NCI-H187 (cell line): ENCODE results near the gene OPALIN.

Source experiments
- DNase-seq, 2 experiments: peaks; one replicate each; lab custom pipeline; 2025; lab: John Stamatoyannopoulos, UW

The OPALIN gene

GRCh38 chr10:96298362-96298761 lies 60.4 kb downstream of the OPALIN start:
- no peak for DNase-seq

DNA sequence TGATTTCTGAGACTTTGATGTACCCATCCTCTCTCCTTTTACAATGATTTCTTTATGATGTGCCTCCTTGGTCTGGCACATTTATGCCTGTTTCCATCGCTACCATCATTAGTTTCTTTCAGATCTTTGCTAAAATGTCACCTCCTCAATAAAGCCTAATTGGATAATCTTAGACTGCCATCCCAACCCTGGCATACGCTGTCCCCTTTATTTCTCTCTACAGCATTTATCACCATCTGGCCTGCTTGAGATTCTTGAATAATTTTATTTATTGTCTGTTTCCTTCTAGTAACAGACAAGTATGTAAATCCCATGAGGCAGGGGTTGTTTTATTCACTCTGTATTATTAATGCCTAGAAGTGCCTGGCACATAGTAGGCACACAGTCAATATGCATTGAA lies 61.3 kb downstream of the OPALIN start:
- no peak for DNase-seq

- no peak for DNase-seq
These were observed 63.3 kb downstream of the OPALIN start for GRCh38 chr10:96295475-96295874.
